Measurements from ENCODE around the gene TGFBR1.

GRCh38 chr9:99167119-99167518, 62.2 kb downstream of the TGFBR1 start:
- no peak for TF ChIP-seq RAD21 (conservative IDR thresholded peaks at IDR 0.05)
- TF ChIP-seq, protein P1, sequence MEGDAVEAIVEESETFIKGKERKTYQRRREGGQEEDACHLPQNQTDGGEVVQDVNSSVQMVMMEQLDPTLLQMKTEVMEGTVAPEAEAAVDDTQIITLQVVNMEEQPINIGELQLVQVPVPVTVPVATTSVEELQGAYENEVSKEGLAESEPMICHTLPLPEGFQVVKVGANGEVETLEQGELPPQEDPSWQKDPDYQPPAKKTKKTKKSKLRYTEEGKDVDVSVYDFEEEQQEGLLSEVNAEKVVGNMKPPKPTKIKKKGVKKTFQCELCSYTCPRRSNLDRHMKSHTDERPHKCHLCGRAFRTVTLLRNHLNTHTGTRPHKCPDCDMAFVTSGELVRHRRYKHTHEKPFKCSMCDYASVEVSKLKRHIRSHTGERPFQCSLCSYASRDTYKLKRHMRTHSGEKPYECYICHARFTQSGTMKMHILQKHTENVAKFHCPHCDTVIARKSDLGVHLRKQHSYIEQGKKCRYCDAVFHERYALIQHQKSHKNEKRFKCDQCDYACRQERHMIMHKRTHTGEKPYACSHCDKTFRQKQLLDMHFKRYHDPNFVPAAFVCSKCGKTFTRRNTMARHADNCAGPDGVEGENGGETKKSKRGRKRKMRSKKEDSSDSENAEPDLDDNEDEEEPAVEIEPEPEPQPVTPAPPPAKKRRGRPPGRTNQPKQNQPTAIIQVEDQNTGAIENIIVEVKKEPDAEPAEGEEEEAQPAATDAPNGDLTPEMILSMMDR (IDR thresholded peaks at IDR 0.05; ENCODE audit: poor library complexity, severe bottlenecking): no peak
- TF ChIP-seq POLR2AphosphoS5 (IDR thresholded peaks at IDR 0.05): no peak
- TF ChIP-seq EZH2 (IDR thresholded peaks at IDR 0.05; ENCODE audit: borderline replicate concordance, insufficient read depth, low read length, poor library complexity, severe bottlenecking): no peak
- TF ChIP-seq, protein P2, sequence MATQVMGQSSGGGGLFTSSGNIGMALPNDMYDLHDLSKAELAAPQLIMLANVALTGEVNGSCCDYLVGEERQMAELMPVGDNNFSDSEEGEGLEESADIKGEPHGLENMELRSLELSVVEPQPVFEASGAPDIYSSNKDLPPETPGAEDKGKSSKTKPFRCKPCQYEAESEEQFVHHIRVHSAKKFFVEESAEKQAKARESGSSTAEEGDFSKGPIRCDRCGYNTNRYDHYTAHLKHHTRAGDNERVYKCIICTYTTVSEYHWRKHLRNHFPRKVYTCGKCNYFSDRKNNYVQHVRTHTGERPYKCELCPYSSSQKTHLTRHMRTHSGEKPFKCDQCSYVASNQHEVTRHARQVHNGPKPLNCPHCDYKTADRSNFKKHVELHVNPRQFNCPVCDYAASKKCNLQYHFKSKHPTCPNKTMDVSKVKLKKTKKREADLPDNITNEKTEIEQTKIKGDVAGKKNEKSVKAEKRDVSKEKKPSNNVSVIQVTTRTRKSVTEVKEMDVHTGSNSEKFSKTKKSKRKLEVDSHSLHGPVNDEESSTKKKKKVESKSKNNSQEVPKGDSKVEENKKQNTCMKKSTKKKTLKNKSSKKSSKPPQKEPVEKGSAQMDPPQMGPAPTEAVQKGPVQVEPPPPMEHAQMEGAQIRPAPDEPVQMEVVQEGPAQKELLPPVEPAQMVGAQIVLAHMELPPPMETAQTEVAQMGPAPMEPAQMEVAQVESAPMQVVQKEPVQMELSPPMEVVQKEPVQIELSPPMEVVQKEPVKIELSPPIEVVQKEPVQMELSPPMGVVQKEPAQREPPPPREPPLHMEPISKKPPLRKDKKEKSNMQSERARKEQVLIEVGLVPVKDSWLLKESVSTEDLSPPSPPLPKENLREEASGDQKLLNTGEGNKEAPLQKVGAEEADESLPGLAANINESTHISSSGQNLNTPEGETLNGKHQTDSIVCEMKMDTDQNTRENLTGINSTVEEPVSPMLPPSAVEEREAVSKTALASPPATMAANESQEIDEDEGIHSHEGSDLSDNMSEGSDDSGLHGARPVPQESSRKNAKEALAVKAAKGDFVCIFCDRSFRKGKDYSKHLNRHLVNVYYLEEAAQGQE (IDR thresholded peaks at IDR 0.05; ENCODE audit: borderline replicate concordance): no peak
- TF ChIP-seq EP300 (conservative IDR thresholded peaks at IDR 0.05; ENCODE audit: poor library complexity, severe bottlenecking): no peak
- TF ChIP-seq MXI1 (conservative IDR thresholded peaks at IDR 0.05; ENCODE audit: poor library complexity, severe bottlenecking): no peak
- no peak for TF ChIP-seq SMC3 (conservative IDR thresholded peaks at IDR 0.05; ENCODE audit: poor library complexity)

Measured in neural cell (in vitro differentiated cells).